Fibroblast of lung (primary cell): ENCODE measurements around the gene CHGA. TPM values are rescaled to one million over a fixed set of nuclear protein-coding genes. Genes with fewer than 3 reads are reported as not detected.

Experiments used
- DNase-seq, 2 donors: peaks; one replicate each; pipeline versions ENCODE4 v3.0.0 to v3.0.0-alpha.2; 2010; ENCODE audit warnings: low read depth in 2 of 2
- H2AFZ ChIP-seq: 2 replicates; pipeline ENCODE4 v1.5.1; 2012; ENCODE audit warnings: low read length, control low read depth, inconsistent platforms
- H3K27ac ChIP-seq: 2 replicates; pipeline ENCODE4 v1.5.1; 2011; ENCODE audit warnings: low read length, control low read depth; ENCODE audit not compliant: insufficient read depth
- H3K27me3 ChIP-seq: 2 replicates; pipeline ENCODE4 v1.5.1; 2011; ENCODE audit warnings: mild to moderate bottlenecking, low read length; ENCODE audit not compliant: control insufficient read depth, insufficient read depth
- H3K36me3 ChIP-seq: 2 replicates; pipeline ENCODE4 v1.5.1; 2011; ENCODE audit warnings: low read length; ENCODE audit not compliant: control insufficient read depth, insufficient read depth
- H3K4me1 ChIP-seq: 2 replicates; pipeline ENCODE4 v1.5.1; 2011; ENCODE audit warnings: low read length; ENCODE audit not compliant: control insufficient read depth, insufficient read depth; ENCODE audit errors: extremely low read depth
- H3K4me2 ChIP-seq: 2 replicates; pipeline ENCODE4 v1.5.1; 2011; ENCODE audit warnings: low read length, control low read depth; ENCODE audit not compliant: insufficient read depth; ENCODE audit errors: extremely low read depth
- H3K4me3 ChIP-seq, 4 experiments: fragments of 200-600 bp in 1 of 4; sonication (generic) in 1 of 4; replicated peaks in 1 of 4; 2 replicates each; pipeline ENCODE4 v1.5.1; 2011 to 2016; ENCODE audit warnings: low read length in 4 of 4, low read depth in 3 of 4, mild to moderate bottlenecking in 3 of 4, control low read depth in 2 of 4, inconsistent platforms in 1 of 4, mixed read lengths in 1 of 4; ENCODE audit not compliant: insufficient read depth in 1 of 4; ENCODE audit errors: control extremely low read depth in 1 of 4
- H3K79me2 ChIP-seq: 2 replicates; pipeline ENCODE4 v1.5.1; 2012; ENCODE audit warnings: mild to moderate bottlenecking, low read length, inconsistent platforms; ENCODE audit not compliant: control insufficient read depth, insufficient read depth
- H3K9ac ChIP-seq: 2 replicates; pipeline ENCODE4 v1.5.1; 2011; ENCODE audit warnings: mild to moderate bottlenecking, low read length, control low read depth; ENCODE audit not compliant: insufficient read depth
- H3K9me3 ChIP-seq: 2 replicates; pipeline ENCODE4 v1.5.1; 2012; ENCODE audit warnings: low read depth, low read length; ENCODE audit not compliant: control insufficient read depth, insufficient read depth
- H4K20me1 ChIP-seq: 2 replicates; pipeline ENCODE4 v1.5.1; 2011; ENCODE audit warnings: low read length; ENCODE audit not compliant: control insufficient read depth, insufficient read depth; ENCODE audit errors: extremely low read depth
- CTCF ChIP-seq, 2 donors: IDR thresholded peaks in 1 of 2; conservative IDR thresholded peaks in 1 of 2; 1 replicate in 1 of 2; 2 replicates in 1 of 2; pipeline ENCODE4 v1.5.1; 2011 to 2012; ENCODE audit warnings: low read length in 2 of 2, control low read depth in 1 of 2, inconsistent platforms in 1 of 2, low read depth in 1 of 2, mild to moderate bottlenecking in 1 of 2
- EZH2 ChIP-seq: IDR thresholded peaks from 2 replicates; pipeline ENCODE4 v1.5.1; 2012; ENCODE audit warnings: low read length, control low read depth, mild to moderate bottlenecking; ENCODE audit errors: missing control alignments
- polyA plus RNA-seq, 2 donors: library from polyadenylated mRNA; depleted of rRNA in 1 of 2; stranded (reverse) in 1 of 2; unstranded in 1 of 2; fragments of >200 nt; gene quantifications; 2 replicates each; pipeline ENCODE4 v1.2.1, GENCODE V29; 2011 to 2012; ENCODE audit warnings: missing spikeins in 1 of 2
- total RNA-seq: library from RNA; depleted of rRNA; stranded (reverse); fragments of >200 nt; gene quantifications from 2 replicates; pipeline ENCODE4 v1.2.1, GENCODE V29; 2014

CHGA gene
- total and polyA plus RNA-seq, 2 donors (not counting 1 experiment from before 2014, with no cell fraction given): not detected

- peak; percentile 5 to 10 for DNase-seq
- H4K20me1 ChIP-seq: no peaks in the 10 kb centered on the region
- H3K79me2 ChIP-seq: no peaks in the 10 kb centered on the region
- no peaks in the 10 kb centered on the region for H3K4me1 ChIP-seq
- no peaks in the 10 kb centered on the region for H3K27me3 ChIP-seq
- H3K9me3 ChIP-seq: no peaks in the 10 kb centered on the region
- H3K4me2 ChIP-seq: no peak overlapping the region
- no peaks in the 10 kb centered on the region for H3K36me3 ChIP-seq
- TF ChIP-seq EZH2: no peak
- TF ChIP-seq CTCF (conservative IDR thresholded peaks at IDR 0.05 in 1 of 2, IDR thresholded peaks at IDR 0.05 in 1 of 2; ENCODE audit: low read depth in 1 of 2, low read length in 2 of 2): no peak
- no peak overlapping the region for H3K4me3 ChIP-seq
- H3K27ac ChIP-seq: no peak overlapping the region
- no peak overlapping the region for H3K9ac ChIP-seq
- no peak overlapping the region for H2AFZ ChIP-seq
Observed at GRCh38 chr14:92914087-92914656, 8.8 kb upstream of the CHGA start.

GRCh38 chr14:92916201-92916600 is 6.7 kb upstream of the CHGA start:
- no peak overlapping the region for H3K27ac ChIP-seq
- no peak overlapping the region for H3K9ac ChIP-seq
- no peaks in the 10 kb centered on the region for H3K79me2 ChIP-seq
- H3K4me2 ChIP-seq: no peak overlapping the region
- no peak for DNase-seq
- H3K4me1 ChIP-seq: no peaks in the 10 kb centered on the region
- H4K20me1 ChIP-seq: no peaks in the 10 kb centered on the region
- H2AFZ ChIP-seq: no peak overlapping the region
- no peaks in the 10 kb centered on the region for H3K9me3 ChIP-seq
- TF ChIP-seq EZH2 (no peak), CTCF (conservative IDR thresholded peaks at IDR 0.05 in 1 of 2, IDR thresholded peaks at IDR 0.05 in 1 of 2; ENCODE audit: low read depth in 1 of 2, low read length in 2 of 2) (no peak)
- H3K4me3 ChIP-seq: no peak overlapping the region
- no peaks in the 10 kb centered on the region for H3K27me3 ChIP-seq
- no peaks in the 10 kb centered on the region for H3K36me3 ChIP-seq

- Histone ChIP-seq H3K27ac (no peak overlapping the region), H3K4me2 (no peak overlapping the region), H3K27me3 (peaks cover 3% of the 10 kb centered on the region), H4K20me1 (no peaks in the 10 kb centered on the region), H3K4me1 (no peaks in the 10 kb centered on the region), H3K9me3 (no peaks in the 10 kb centered on the region), H2AFZ (no peak overlapping the region), H3K9ac (no peak overlapping the region), H3K4me3 (no peak overlapping the region), H3K36me3 (no peaks in the 10 kb centered on the region), H3K79me2 (no peaks in the 10 kb centered on the region)
- TF ChIP-seq CTCF (conservative IDR thresholded peaks at IDR 0.05 in 1 of 2, IDR thresholded peaks at IDR 0.05 in 1 of 2; ENCODE audit: low read depth in 1 of 2, low read length in 2 of 2): no peak
- TF ChIP-seq EZH2: no peak
- DNase-seq: no peak
Observed at GRCh38 chr14:92917041-92917940, 5.7 kb upstream of the CHGA start.
